ENCODE results near the gene MPP2.

DNA sequence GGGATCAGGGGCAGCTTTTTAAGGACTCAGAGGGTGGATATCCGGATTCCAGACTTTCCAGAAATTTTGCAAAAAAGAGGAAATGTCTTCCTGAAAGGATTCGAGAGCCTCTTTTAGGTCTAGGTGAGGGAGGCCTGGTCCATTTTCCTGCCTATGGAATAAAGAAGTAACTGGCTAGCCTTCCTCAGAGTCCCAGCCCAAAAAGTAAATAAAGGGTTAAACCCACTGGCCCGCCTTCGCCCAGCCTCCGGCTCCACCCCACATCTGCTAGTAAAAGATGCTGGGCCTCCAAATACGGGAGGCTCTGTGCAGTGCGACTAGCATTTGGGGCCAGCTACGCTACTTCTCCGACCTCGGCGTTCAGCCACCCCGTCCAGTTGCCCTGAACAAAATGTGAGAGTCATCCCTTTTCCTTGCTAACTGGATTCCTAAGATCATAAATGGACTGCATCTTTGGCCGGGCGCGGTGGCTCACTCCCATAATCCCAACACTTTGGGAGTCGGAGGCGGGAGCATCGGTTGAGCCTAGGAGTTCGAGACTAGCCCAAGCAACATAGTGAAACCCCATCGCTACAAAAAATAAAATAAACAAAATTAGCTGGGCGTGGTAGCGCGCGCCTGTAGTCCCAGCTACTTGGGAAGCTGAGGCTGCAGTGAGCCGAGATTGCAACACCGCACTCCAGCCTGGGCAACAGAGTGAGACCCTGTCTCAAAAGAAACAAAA, 824 bp upstream of the MPP2 start:
- TF ChIP-seq, protein P1, sequence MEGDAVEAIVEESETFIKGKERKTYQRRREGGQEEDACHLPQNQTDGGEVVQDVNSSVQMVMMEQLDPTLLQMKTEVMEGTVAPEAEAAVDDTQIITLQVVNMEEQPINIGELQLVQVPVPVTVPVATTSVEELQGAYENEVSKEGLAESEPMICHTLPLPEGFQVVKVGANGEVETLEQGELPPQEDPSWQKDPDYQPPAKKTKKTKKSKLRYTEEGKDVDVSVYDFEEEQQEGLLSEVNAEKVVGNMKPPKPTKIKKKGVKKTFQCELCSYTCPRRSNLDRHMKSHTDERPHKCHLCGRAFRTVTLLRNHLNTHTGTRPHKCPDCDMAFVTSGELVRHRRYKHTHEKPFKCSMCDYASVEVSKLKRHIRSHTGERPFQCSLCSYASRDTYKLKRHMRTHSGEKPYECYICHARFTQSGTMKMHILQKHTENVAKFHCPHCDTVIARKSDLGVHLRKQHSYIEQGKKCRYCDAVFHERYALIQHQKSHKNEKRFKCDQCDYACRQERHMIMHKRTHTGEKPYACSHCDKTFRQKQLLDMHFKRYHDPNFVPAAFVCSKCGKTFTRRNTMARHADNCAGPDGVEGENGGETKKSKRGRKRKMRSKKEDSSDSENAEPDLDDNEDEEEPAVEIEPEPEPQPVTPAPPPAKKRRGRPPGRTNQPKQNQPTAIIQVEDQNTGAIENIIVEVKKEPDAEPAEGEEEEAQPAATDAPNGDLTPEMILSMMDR (IDR thresholded peaks at IDR 0.05) = no peak
- no peak for TF ChIP-seq POLR2A (IDR thresholded peaks at IDR 0.05)
